Activated CD8-positive, alpha-beta T cell treated with anti-CD3 and anti-CD28 coated beads for 36 hours (primary cell): ENCODE data around the gene GRIK3. TPM values are rescaled to one million over a fixed set of nuclear protein-coding genes. Genes with fewer than 3 reads are reported as not detected.

Experiments used
- ATAC-seq: fragments of 200-7000 bp; cut with Tn5 transposase; one replicate; pipeline ENCODE4 v1.10.0; 2021; ENCODE audit warnings: mild to moderate bottlenecking, moderate library complexity
- CTCF ChIA-PET: fragments of 350-600 bp; sonication (Branson Sonifier 250); formaldehyde crosslinking; loops from one replicate; lab custom pipeline; 2021; ENCODE audit warnings: antibody characterized with exemption; lab: Charles Lee
- POLR2A ChIA-PET: fragments of 350-600 bp; sonication (Branson Sonifier 250); formaldehyde crosslinking; loops from one replicate; lab custom pipeline; 2021; ENCODE audit warnings: antibody characterized with exemption; lab: Charles Lee
- DNase-seq: peaks from one replicate; pipeline ENCODE4 v3.0.0-alpha.2; 2020
- H3K27ac Mint-ChIP-seq: one replicate; pipeline ENCODE4 v1.8.0; 2021; ENCODE audit warnings: mild to moderate bottlenecking, mixed read lengths
- H3K27me3 Mint-ChIP-seq: one replicate; pipeline ENCODE4 v1.8.0; 2021; ENCODE audit warnings: mixed read lengths
- H3K36me3 Mint-ChIP-seq: one replicate; pipeline ENCODE4 v1.8.0; 2021; ENCODE audit warnings: low read depth, mixed read lengths
- H3K4me1 Mint-ChIP-seq: one replicate; pipeline ENCODE4 v1.8.0; 2021; ENCODE audit warnings: low read depth, mixed read lengths
- H3K4me3 Mint-ChIP-seq: one replicate; pipeline ENCODE4 v1.8.0; 2021; ENCODE audit warnings: mild to moderate bottlenecking, moderate library complexity, mixed read lengths
- H3K9me3 Mint-ChIP-seq: one replicate; pipeline ENCODE4 v1.8.0; 2021; ENCODE audit warnings: mixed read lengths
- intact Hi-C: fragments of 100-400 bp; cut with micrococcal nuclease; formaldehyde crosslinking; loops from one replicate; pipeline ENCODE4 v1.10.0; 2022
- total RNA-seq, 2 experiments: library from RNA; stranded (reverse); gene quantifications; one replicate each; pipeline ENCODE4 v1.2.3, GENCODE V29; 2021
- TF ChIP-seq, protein P1 (sequence below): fragments of 200-600 bp; IDR thresholded peaks from one replicate; pipeline ENCODE4 v1.8.0; 2022; ENCODE audit warnings: antibody characterized with exemption, mild to moderate bottlenecking

The GRIK3 gene
- total RNA-seq, 2 experiments from 2014 or later: not detected

DNA sequence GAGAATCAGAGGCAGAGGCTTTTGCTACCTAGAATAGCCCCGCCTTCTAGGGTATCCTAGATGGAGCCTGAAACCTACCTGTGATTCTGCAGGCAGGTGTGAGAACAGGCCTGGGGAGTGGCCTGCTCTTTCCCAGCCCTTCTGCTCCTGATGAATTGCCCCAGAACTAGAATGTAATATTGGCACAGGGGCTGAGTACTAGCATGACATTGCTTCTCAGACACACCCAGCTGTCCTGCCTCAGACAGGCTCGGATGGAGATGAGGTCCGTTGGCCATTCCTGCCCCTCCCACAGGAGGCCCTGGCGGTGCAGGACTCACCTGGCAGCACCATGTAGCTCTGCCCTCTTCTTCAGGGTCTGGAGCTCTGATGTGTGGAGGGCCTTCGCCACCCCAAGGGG is 237.6 kb downstream of the GRIK3 start:
- ATAC-seq (no peak), DNase-seq (no peak)
- no peak overlapping the region for H3K4me3 Mint-ChIP-seq
- ChIA-PET CTCF (no interaction called here), POLR2A (no interaction called here)
- no peaks in the 10 kb centered on the region for H3K36me3 Mint-ChIP-seq
- H3K27me3 Mint-ChIP-seq: no peaks in the 10 kb centered on the region
- no peaks in the 10 kb centered on the region for H3K4me1 Mint-ChIP-seq
- no peak overlapping the region for H3K27ac Mint-ChIP-seq
- TF ChIP-seq, protein P1, sequence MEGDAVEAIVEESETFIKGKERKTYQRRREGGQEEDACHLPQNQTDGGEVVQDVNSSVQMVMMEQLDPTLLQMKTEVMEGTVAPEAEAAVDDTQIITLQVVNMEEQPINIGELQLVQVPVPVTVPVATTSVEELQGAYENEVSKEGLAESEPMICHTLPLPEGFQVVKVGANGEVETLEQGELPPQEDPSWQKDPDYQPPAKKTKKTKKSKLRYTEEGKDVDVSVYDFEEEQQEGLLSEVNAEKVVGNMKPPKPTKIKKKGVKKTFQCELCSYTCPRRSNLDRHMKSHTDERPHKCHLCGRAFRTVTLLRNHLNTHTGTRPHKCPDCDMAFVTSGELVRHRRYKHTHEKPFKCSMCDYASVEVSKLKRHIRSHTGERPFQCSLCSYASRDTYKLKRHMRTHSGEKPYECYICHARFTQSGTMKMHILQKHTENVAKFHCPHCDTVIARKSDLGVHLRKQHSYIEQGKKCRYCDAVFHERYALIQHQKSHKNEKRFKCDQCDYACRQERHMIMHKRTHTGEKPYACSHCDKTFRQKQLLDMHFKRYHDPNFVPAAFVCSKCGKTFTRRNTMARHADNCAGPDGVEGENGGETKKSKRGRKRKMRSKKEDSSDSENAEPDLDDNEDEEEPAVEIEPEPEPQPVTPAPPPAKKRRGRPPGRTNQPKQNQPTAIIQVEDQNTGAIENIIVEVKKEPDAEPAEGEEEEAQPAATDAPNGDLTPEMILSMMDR: no peak
- intact Hi-C loops: no loop called here
- no peaks in the 10 kb centered on the region for H3K9me3 Mint-ChIP-seq

DNA sequence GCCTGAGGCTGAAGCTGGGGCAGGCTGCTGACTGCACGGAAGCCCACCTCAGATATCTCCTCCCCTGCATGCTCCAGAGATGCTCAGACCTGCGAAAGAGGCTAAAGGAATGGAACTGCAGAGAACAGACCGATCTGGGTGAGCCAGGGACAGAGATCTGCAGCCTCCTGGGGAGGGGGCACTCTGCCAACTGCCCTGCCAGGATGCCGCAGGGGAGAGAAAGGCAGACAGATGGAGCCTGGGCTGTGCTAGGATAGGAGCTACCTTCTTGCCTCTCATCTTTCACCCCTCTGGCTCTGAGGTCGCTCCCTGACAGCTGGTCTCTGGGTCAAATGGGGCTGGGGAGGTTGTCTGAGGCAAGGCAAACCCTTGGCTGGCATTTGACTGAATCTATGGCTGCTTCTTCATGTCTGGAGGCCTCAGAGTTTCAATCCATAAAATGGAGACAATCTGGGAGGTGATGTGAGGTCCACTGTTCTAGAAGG is 238.2 kb downstream of the GRIK3 start:
- no peak overlapping the region for H3K27ac Mint-ChIP-seq
- ATAC-seq: no peak
- H3K4me3 Mint-ChIP-seq: no peak overlapping the region
- no peaks in the 10 kb centered on the region for H3K9me3 Mint-ChIP-seq
- DNase-seq: no peak
- H3K4me1 Mint-ChIP-seq: no peaks in the 10 kb centered on the region
- POLR2A ChIA-PET: no interaction called here
- H3K27me3 Mint-ChIP-seq: no peaks in the 10 kb centered on the region
- CTCF ChIA-PET: no interaction called here
- H3K36me3 Mint-ChIP-seq: no peaks in the 10 kb centered on the region
- TF ChIP-seq, protein P1: no peak
- intact Hi-C loops: no loop called here

DNA sequence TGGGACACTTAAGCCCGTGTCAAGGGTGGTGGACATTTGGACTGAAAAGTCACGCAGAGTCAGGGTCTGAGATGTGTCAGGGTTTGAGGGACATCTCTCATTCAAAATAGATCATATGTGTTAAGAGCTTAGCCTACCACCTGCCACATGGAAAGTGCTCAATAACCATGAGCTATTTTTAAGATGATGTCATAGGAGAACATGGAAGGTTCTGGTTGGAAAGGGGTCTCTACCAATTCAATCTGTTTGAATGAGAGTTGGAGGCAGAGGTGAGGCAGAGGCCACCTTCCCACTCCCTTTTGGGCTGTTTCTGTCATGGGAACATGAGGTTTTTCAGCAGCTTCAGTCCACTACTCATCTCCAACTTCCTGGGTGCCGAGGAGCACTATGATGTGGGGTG is 239.9 kb downstream of the GRIK3 start:
- H3K27ac Mint-ChIP-seq: no peak overlapping the region
- no peaks in the 10 kb centered on the region for H3K36me3 Mint-ChIP-seq
- DNase-seq: no peak
- no peaks in the 10 kb centered on the region for H3K27me3 Mint-ChIP-seq
- ATAC-seq: no peak
- TF ChIP-seq, protein P1: no peak
- CTCF ChIA-PET: no interaction called here
- no peaks in the 10 kb centered on the region for H3K9me3 Mint-ChIP-seq
- intact Hi-C loops: no loop called here
- H3K4me1 Mint-ChIP-seq: no peaks in the 10 kb centered on the region
- POLR2A ChIA-PET: no interaction called here
- no peak overlapping the region for H3K4me3 Mint-ChIP-seq

DNA sequence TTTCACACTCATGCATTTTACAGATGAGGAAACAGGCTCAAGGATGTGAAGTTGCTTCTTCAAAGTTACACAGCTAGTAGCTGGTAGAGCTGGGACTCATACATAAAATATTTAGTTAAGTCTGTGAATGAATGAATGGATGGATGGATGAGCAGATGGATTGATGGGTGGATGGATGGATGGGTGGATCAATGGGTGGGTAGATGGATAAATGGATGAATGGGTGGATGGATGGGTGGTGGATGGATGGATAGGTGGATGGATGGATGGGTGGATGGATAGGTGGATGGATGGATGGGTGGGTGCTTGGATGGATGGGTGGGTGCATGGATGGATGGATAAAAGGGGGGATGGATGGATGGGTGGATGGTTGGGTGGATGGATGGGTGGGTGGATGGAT is 240.9 kb downstream of the GRIK3 start:
- Mint-ChIP-seq H3K4me3 (no peak overlapping the region), H3K27me3 (peaks cover 3% of the 10 kb centered on the region), H3K4me1 (no peaks in the 10 kb centered on the region), H3K9me3 (no peaks in the 10 kb centered on the region), H3K36me3 (no peaks in the 10 kb centered on the region), H3K27ac (no peak overlapping the region)
- DNase-seq (no peak), ATAC-seq (no peak)
- intact Hi-C loops: no loop called here
- POLR2A ChIA-PET: no interaction called here
- CTCF ChIA-PET: no interaction called here
- TF ChIP-seq, protein P1: no peak

DNA sequence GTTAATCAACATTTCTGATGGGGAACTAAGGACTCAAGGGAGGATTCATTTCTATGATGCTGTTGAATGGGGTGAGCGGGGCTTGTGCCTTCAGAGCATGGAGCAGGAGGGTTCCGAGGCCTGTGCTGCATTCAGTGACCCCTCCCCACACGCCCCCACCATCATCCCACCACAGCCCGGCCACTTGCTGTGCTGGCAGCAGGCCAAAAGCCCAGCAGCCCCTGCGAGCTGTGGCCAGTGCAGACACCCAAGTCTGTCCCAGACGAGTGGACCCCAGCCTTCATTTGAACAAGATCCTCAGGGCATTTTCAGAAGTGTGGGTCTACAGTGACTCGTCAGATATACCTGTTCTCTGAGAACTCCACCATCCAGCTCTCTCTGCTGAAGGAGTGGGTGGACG is 242.0 kb downstream of the GRIK3 start:
- H3K4me1 Mint-ChIP-seq: no peaks in the 10 kb centered on the region
- no peak for DNase-seq

More for the DNA sequence above, 242.0 kb downstream of the GRIK3 start:
- Mint-ChIP-seq H3K27ac (no peak overlapping the region), H3K27me3 (peaks cover 7% of the 10 kb centered on the region), H3K4me3 (no peak overlapping the region), H3K36me3 (no peaks in the 10 kb centered on the region), H3K9me3 (no peaks in the 10 kb centered on the region)
- CTCF ChIA-PET: no interaction called here
- TF ChIP-seq, protein P1: no peak
- POLR2A ChIA-PET: no interaction called here
- ATAC-seq: no peak
- intact Hi-C loops: no loop called here
